ENCODE results near the gene PRKAG1. TPM values are rescaled to one million over a fixed set of nuclear protein-coding genes. Genes with fewer than 3 reads are reported as not detected.

The PRKAG1 gene
- total and polyA plus RNA-seq, 4 donors = 15.5 to 31.5 (median 20.9) TPM

- peaks cover 27 to 34% (median 30%) of the 10 kb centered on the region in 4 donors for H3K4me1 ChIP-seq (ENCODE audit: control insufficient read depth in 4 of 4, insufficient read depth in 4 of 4, low read length in 3 of 4)
- 47% methylated on average over 6 of the region's 6 CpGs for WGBS
- peaks cover 6 to 14% (median 10%) of the 10 kb centered on the region in 4 donors for H3K27me3 ChIP-seq (ENCODE audit: control insufficient read depth in 4 of 4, insufficient read depth in 4 of 4, low read length in 3 of 4)
- no peak overlapping the region for H3K27ac ChIP-seq (ENCODE audit: low read depth in 1 of 2, low read length in 2 of 2)
- no peak for DNase-seq (ENCODE audit: low spot score)
- H3K36me3 ChIP-seq (ENCODE audit: control insufficient read depth in 4 of 4, insufficient read depth in 3 of 4, low read depth in 1 of 4, low read length in 3 of 4) = no peaks in the 10 kb centered on the region
- H3K9me3 ChIP-seq (ENCODE audit: control insufficient read depth in 4 of 4, low read length in 3 of 4) = no peaks in the 10 kb centered on the region
- H3K9ac ChIP-seq (ENCODE audit: low read depth in 1 of 2, low read length in 2 of 2) = no peak overlapping the region
- no peak overlapping the region for H3K4me3 ChIP-seq (ENCODE audit: low read depth in 1 of 3, low read length in 3 of 3)
- TF ChIP-seq REST (IDR thresholded peaks at IDR 0.05) (no peak), RXRA (IDR thresholded peaks at IDR 0.05) (no peak), JUND (IDR thresholded peaks at IDR 0.05) (no peak), GABPA (IDR thresholded peaks at IDR 0.05 in 1 of 2, conservative IDR thresholded peaks at IDR 0.05 in 1 of 2) (no peak)
- TF ChIP-seq, protein P1, sequence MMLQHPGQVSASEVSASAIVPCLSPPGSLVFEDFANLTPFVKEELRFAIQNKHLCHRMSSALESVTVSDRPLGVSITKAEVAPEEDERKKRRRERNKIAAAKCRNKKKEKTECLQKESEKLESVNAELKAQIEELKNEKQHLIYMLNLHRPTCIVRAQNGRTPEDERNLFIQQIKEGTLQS (IDR thresholded peaks at IDR 0.05) = no peak
- TF ChIP-seq, protein P2, sequence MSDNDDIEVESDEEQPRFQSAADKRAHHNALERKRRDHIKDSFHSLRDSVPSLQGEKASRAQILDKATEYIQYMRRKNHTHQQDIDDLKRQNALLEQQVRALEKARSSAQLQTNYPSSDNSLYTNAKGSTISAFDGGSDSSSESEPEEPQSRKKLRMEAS (IDR thresholded peaks at IDR 0.05) = no peak
Observed at GRCh38 chr12:48982397-48983080, 36.0 kb downstream of the PRKAG1 start.

GRCh38 chr12:48981757-48982157 is 36.8 kb downstream of the PRKAG1 start:
- no peak overlapping the region for H3K27ac ChIP-seq (ENCODE audit: low read depth in 1 of 2, low read length in 2 of 2)
- no peak overlapping the region for H3K9ac ChIP-seq (ENCODE audit: low read depth in 1 of 2, low read length in 2 of 2)
- TF ChIP-seq RXRA (IDR thresholded peaks at IDR 0.05) (no peak), CTCF (IDR thresholded peaks at IDR 0.05; ENCODE audit: low read depth, low read length, missing input control) (no peak), SP1 (IDR thresholded peaks at IDR 0.05) (no peak), JUND (IDR thresholded peaks at IDR 0.05) (no peak), TAF1 (conservative IDR thresholded peaks at IDR 0.05) (no peak), RAD21 (IDR thresholded peaks at IDR 0.05) (no peak), HNF4A (conservative IDR thresholded peaks at IDR 0.05) (no peak), YY1 (IDR thresholded peaks at IDR 0.05) (no peak), EGR1 (IDR thresholded peaks at IDR 0.05; ENCODE audit: low read depth in 2 of 2) (no peak), HNF4G (IDR thresholded peaks at IDR 0.05) (no peak), FOXA2 (IDR thresholded peaks at IDR 0.05) (no peak)
- TF ChIP-seq, protein P2 (IDR thresholded peaks at IDR 0.05) = no peak
- TF ChIP-seq, protein P3, sequence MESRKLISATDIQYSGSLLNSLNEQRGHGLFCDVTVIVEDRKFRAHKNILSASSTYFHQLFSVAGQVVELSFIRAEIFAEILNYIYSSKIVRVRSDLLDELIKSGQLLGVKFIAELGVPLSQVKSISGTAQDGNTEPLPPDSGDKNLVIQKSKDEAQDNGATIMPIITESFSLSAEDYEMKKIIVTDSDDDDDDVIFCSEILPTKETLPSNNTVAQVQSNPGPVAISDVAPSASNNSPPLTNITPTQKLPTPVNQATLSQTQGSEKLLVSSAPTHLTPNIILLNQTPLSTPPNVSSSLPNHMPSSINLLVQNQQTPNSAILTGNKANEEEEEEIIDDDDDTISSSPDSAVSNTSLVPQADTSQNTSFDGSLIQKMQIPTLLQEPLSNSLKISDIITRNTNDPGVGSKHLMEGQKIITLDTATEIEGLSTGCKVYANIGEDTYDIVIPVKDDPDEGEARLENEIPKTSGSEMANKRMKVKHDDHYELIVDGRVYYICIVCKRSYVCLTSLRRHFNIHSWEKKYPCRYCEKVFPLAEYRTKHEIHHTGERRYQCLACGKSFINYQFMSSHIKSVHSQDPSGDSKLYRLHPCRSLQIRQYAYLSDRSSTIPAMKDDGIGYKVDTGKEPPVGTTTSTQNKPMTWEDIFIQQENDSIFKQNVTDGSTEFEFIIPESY (IDR thresholded peaks at IDR 0.05) = no peak
- peaks cover 6 to 17% (median 13%) of the 10 kb centered on the region in 4 donors for H3K27me3 ChIP-seq (ENCODE audit: control insufficient read depth in 4 of 4, insufficient read depth in 4 of 4, low read length in 3 of 4)
- WGBS = 14% methylated on average over 13 of the region's 13 CpGs
- no peaks in the 10 kb centered on the region for H3K36me3 ChIP-seq (ENCODE audit: control insufficient read depth in 4 of 4, insufficient read depth in 3 of 4, low read depth in 1 of 4, low read length in 3 of 4)
- no peak overlapping the region for H3K4me3 ChIP-seq (ENCODE audit: low read depth in 1 of 3, low read length in 3 of 3)
- DNase-seq (ENCODE audit: low spot score) = no peak
- peaks cover 27 to 34% (median 30%) of the 10 kb centered on the region in 4 donors for H3K4me1 ChIP-seq (ENCODE audit: control insufficient read depth in 4 of 4, insufficient read depth in 4 of 4, low read length in 3 of 4)
- H3K9me3 ChIP-seq (ENCODE audit: control insufficient read depth in 4 of 4, low read length in 3 of 4) = no peaks in the 10 kb centered on the region

All from liver (tissue), 9 donors.